CD4-positive, alpha-beta T cell treated with Interleukin-1 beta for 1 hour (primary cell): ENCODE results near the gene SESN3.
"Not testable (repeated sequence)": the region's sequence is repeated elsewhere in the genome, so short reads cannot be mapped to it uniquely, and the experiment has no call there.

Experiments
- DNase-seq, 2 donors: peaks; one replicate each; pipeline ENCODE4 v3.0.0-alpha.2; 2020 to 2022

The SESN3 gene

DNA sequence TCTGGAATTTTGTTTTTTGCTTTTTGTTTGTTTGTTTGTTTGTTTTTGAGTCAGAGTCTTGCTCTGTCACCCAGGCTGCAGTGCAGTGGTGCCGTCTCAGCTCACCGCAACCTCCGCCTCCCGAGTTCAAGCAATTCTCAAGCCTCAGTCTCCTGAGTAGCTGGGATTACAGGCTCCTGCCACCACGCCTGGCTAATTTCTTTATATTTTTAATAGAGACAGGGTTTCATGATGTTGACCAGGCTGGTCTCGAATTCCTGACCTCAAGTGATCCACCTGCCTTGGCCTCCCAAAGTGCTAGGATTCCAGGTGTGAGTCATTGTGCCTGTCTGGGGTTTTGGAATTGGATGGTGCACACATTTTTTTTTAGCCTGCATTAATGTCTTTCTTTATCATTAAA lies 20.9 kb upstream of the SESN3 start:
- DNase-seq: not testable (repeated sequence)

DNA sequence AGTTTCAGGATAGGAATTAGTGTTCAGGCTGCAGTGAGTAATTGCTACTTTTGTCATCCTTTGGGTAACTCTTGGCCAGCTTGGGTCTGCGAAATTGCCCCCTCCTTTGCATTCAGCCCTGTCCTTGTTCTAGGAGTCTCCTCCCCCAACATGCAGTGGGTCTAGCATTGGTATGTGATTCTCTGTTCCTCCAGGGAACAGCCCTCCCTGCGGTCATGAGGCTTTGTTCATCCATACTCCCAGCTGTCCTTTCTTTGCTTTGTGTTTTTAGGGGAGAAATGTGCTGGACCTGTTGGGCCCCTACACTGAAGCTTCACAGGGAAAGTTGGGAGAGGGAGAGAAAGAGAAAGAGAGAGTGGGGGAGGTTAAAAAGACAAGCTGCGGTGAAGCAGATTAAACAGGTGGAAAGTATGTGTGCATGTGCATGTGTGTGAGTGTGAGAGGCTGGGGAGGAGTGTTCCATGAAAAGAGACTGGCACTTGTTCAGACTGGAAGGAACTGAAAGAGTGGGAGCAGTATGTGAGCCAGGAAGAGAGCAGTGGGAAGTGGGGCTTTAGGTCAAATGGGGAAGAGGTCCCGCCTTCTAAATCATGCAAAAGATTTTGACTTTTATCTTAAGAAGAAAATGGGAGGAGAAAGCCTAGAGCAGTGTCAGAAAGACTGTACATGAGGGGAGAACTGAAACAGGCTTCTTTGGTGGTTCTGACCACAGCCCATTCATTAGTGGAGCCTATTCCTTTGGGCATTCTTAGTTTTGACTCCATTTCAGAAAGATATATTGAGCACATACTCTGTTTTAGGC lies 17.9 kb upstream of the SESN3 start:
- DNase-seq: no peak

DNA sequence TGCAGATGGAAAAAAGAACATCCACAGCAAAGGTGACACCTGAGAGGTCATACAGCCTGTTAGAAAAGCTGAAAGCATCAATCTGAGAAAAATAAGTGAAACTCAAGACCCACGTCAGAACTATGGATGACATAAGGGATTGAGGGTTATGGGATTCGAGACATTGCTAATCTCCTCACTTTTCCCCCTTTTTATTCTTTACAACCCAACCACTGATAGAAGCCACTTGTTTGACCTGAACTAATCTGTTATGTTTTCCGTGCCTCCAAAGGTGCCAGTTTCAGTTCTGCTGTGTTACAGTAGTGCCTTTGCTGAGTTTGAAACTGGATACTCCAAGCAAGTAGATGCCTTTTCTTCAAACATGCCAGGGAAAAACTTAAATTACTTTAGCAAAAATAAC lies 16.9 kb upstream of the SESN3 start:
- DNase-seq: no peak

GRCh38 chr11:95247127-95247684 lies 16.2 kb upstream of the SESN3 start:
- DNase-seq: no peak

GRCh38 chr11:95245581-95245980 lies 14.6 kb upstream of the SESN3 start:
- DNase-seq: no peak

GRCh38 chr11:95245038-95245437 lies 14.0 kb upstream of the SESN3 start:
- peak in 1 of 2 donors; percentile 44 for DNase-seq

GRCh38 chr11:95243673-95244072 lies 12.7 kb upstream of the SESN3 start:
- no peak for DNase-seq

DNA sequence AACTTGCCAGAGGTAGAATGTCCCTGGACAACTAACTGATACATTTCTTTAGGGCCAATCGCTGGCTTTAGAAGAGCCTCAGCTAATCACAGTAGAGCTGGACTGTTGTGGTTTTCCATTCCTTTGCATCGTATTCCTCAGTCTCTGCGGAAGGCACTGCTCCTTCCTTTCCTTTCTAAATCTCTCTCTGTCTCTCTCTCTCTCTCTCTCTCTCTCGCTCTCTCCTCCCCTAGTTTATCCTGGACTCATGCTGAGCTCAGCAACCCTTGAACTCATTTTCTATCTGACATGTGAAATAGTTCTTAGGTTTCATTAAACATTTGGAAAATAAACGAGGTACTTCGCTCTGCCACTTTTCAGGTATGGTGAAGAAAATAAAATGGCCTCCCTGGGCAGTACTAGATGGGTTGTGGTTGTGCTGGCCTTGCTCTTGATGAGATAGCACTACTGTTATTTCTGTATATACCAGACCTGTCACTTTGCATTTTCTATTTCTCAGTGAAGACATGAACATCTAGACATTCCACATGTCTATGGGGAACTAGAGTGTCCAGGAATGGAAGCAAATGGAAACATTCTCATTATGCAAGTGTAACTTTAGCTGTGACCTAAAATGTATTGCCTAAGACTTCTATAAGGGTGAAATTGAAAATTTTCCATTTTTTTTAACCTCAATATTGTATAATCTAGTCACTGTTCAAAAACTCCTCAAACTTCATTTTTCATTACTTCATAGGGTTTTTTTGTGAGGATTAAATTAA lies 12.0 kb upstream of the SESN3 start:
- DNase-seq: no peak

- DNase-seq: no peak
Measured at GRCh38 chr11:95242091-95242844, 11.3 kb upstream of the SESN3 start.

DNA sequence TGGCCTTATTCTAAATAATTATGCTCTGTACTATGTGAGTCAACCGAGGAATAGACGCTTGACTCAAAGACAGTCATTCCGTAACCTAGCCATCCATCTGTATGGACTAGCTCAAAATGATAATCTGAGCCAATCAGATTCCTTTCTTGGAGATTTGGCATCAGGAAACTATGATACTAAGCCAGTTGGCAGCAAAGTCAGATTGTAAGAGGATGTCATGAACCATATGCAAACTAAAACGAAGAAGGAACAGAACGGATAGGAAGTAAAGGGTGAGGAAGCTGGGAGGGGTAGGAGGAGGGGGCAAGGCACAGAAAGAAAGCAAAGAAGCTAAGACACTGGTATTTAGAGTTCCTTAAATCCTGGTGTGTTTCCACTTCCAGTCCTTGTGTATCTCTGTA lies 10.7 kb upstream of the SESN3 start:
- no peak for DNase-seq

GRCh38 chr11:95239871-95240649 lies 9.1 kb upstream of the SESN3 start:
- no peak for DNase-seq

DNA sequence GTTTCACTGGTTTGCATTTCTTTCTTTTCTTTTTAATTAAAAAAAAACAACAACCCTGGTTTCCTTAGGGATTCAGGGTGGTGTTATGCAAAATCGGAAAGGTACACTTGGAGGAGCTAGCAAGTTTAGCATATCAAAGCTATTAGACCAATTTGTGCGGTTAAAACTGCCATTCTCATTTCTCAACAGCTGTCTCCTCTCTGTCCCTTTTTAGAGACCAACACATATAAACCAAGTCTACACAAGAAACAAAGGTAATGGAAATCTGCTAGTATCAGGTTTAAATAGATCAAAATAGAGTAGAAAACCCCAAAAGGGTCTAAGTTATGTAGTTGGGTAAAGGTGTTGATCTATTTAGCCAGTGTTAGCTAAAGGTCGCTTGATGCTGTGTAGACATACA lies 1.7 kb upstream of the SESN3 start:
- no peak for DNase-seq

DNA sequence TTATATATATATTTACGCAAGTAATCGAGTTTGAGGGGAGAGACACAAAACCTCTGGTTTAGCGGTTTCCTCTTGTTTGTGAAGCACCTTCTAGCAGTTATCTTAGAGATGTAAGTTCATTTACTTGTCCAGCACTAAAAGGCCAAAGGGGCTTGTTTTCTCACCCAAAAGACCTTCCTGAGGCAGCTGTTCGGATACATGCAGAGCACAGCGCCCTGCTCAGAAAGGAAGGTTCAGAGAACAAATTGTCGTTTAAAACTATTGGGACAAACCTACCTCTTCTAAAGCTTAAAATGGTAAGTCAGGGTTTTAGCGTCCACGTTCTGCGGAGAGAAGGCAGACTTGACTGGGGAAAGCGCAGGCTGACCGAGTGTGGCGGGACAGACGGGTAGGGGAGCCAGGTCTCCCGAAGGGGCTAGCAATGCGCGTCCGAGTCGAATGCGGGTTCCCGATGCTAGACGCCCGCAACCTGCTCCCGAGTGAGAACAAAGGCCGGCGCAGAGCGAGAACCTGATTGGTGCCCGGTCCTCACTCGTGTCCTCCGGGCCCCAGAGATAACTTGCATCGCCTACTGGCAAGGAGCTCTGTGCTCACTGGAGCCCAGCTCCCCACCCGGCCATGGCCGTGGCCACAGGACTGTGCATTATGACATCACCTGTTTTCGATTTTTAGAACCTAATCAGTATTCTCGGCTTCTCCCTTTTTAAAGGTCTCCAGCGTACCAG lies 1.0 kb upstream of the SESN3 start:
- peak; percentile 76 to 84 for DNase-seq

GRCh38 chr11:95230810-95231126 lies 234 bp downstream of the SESN3 start:
- no peak for DNase-seq

DNA sequence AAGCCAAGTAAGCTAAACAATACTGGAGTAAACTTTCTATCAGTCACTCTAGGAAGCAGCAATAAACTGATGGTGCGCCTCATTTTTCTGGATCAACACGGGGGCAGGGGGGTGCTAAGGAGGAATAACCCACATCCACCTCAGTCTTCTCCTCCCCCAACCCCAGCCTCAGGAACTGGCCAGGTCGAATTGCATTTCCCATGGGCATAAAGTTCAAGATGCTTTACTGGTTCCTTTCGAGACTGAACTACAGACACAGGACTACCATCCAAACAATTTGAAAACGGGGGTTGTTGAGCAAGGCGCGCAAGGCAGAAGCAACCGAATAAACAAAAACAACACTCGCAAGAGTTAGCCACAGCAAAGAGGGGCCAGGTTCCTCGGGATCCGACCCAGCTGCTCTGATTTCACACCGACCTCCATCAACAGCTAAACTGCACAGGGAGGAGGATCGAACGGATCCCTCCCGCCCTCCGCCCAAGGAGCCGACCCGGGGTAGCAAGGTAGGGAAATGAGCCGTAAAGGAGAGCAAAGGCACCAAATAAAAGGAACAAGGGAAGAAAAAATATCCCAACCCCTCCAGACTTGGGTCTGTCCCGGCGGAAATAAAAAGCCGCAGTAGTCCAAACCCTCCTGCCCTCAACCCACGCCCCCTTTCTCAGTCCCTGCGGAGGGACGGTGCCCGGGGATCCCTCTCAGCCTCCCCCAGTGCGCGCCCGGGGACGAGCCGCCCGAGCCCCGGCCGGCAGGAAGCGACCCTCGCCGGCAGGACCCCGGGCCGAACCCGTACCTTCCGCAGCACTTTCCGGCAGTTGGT lies 801 bp downstream of the SESN3 start:
- DNase-seq: peak in 1 of 2 donors; percentile 23

DNA sequence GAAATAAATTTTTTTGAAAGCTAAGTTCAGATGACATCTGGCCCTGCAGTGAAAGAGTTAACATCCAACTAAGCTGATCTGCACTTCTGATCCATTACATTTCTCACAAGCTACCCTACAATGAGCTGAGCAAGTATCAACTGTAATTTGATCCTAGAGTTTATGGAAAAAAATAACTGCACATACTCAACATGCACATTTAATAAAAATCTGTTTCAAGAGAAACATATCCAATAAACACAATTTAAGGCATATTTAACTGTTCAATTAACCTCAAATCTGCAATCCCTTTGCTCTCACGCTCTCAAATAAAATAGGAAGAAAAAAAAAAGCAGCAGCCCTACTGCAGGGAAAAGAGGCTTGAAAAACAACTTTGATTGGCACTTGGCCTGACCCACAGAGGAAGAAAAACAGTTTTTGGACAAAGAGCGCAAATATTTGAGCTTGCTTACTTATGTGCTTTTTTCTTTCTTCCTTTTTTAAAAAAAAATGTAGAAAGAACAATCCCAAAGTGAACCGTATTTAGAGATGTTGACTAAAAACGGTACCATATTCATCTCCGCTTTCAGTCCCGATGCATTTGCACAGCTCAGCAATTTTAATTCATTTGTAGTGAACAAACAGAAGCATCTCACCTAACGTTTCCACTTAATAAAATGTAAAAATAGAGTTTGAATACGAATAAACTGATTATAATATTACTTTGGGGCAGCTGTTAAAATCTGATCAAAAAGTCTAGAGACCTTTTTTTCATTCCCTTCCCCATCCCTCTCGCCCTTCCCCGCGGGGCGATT lies 1.6 kb downstream of the SESN3 start:
- DNase-seq: no peak

DNA sequence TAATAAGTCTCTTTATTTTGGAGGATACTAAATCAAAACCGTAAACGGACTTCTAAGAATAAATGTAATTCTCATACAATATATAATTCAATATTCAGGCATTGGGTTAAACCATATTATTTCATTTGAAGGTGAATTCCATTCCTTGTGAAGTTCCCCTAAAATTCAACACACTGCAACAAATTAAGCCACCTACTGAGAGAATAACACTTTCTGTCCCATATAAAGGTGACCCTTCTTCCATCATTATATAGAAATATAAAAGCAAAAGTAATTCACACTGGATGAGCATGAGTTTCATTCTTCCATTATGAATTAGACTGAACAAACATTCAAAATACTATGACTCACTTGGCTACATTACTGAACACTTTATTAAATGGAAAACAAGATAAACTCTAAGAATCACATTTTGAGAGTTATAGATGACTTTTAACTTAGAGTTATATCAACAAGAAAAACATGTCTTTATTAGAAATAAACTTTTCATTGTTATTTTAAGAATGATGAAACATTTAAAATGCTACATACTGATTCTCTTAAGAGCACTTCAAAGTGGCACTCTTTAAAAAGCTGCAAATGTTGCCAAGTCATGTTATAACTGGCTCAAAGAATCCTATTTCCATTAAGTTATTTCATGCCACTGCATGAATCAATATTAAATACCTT lies 2.8 kb downstream of the SESN3 start:
- DNase-seq: no peak

DNA sequence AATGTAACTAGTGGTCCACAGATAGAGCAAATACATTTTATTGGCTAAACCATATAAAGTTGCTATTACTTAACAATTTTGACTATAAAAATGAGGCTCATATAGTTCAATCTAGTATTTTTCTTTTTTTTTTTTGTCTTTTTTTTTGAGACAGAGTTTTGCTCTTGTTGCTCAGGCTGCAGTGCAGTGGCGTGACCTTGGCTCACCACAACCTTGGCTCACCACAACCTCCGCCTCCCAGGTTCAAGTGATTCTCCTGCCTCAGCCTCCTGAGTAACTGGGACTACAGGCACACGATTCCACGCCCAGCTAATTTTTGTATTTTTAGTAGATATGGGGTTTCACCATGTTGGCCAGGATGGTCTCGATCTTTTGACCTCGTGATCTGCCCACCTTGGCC lies 3.9 kb downstream of the SESN3 start:
- not testable (repeated sequence) for DNase-seq

- DNase-seq: no peak
Measured at GRCh38 chr11:95222817-95223216, 8.2 kb downstream of the SESN3 start.

DNA sequence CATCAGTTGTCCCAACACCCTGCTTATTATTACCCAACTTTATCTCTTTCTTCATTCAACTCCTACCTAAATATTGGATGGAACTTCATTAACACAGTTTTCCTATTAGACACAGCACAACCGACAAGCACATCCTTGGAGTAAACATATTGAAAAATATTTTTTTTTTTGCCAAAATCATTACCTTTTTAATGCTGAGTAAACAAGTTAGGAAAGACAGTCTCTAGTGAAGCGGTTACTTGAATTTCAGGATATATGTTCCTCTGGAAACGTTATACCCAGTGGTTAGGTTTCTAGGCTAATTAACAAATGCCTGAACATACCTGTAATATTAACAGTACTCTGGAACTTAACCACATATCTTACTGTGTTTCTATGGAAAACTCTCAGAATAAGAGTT lies 11.4 kb downstream of the SESN3 start:
- no peak for DNase-seq
